ENCODE results near the gene VMO1.

VMO1 gene

DNA sequence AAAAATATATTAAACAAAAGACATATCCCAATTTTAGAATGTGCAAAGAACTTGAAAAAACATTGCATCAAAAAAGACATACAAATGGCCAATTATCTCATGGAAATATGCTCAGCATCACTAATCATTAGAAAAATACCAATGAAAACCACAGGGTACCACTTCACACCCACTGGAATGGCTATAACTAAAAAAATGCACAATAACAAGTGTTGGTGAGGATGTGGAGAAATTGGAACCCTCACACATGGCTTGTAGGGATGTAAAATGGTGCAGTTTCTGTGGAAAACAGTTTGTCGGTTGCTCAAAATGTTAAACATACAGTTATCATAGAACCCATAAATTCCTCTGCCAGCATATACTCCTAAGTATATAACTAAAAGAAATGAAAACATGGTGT is 9.0 kb upstream of the VMO1 start:
- no peak overlapping the region for H3K4me3 ChIP-seq (replicated peaks; ENCODE audit: insufficient read depth, low read length)
- H3K27me3 ChIP-seq (ENCODE audit: insufficient read depth, poor library complexity, severe bottlenecking), result no peaks in the 10 kb centered on the region
- TF ChIP-seq REST (IDR thresholded peaks at IDR 0.05; ENCODE audit: insufficient replicate concordance, low read depth), result no peak
- no peak for TF ChIP-seq GABPA (IDR thresholded peaks at IDR 0.05; ENCODE audit: low read depth)
- no peak for TF ChIP-seq SPI1 (IDR thresholded peaks at IDR 0.05; ENCODE audit: borderline replicate concordance, low read depth)
- TF ChIP-seq POLR2AphosphoS5 (IDR thresholded peaks at IDR 0.05; ENCODE audit: low read depth), result no peak
- TF ChIP-seq, protein P1, sequence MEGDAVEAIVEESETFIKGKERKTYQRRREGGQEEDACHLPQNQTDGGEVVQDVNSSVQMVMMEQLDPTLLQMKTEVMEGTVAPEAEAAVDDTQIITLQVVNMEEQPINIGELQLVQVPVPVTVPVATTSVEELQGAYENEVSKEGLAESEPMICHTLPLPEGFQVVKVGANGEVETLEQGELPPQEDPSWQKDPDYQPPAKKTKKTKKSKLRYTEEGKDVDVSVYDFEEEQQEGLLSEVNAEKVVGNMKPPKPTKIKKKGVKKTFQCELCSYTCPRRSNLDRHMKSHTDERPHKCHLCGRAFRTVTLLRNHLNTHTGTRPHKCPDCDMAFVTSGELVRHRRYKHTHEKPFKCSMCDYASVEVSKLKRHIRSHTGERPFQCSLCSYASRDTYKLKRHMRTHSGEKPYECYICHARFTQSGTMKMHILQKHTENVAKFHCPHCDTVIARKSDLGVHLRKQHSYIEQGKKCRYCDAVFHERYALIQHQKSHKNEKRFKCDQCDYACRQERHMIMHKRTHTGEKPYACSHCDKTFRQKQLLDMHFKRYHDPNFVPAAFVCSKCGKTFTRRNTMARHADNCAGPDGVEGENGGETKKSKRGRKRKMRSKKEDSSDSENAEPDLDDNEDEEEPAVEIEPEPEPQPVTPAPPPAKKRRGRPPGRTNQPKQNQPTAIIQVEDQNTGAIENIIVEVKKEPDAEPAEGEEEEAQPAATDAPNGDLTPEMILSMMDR (IDR thresholded peaks at IDR 0.05; ENCODE audit: insufficient read depth, low read length), result no peak
- DNase-seq (ENCODE audit: low read depth in 1 of 2, low spot score in 1 of 2), result no peak
- no peak overlapping the region; the same call in 1 of the 2 replicates for H3K27ac ChIP-seq (replicated peaks)

DNA sequence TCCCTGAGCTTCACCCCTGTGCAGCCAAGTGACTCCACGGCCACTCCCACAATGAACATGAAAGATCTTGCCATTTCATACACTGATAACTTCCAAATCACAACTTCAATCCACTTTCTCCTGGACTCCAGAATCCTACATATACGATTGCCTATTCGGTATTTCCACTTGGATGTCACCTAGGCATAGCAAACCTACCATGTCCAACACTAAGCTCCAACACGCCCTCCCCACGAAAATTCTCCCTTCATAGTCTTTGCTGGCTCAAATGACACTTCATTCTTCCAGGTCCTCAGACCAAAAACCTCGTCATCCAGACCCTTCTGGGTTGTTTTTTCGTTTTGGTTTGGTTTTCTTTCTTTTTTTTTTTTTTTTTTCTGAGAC is 4.5 kb upstream of the VMO1 start:
- Histone ChIP-seq H3K27ac (replicated peaks) (no peak overlapping the region), H3K4me3 (replicated peaks; ENCODE audit: insufficient read depth, low read length) (peak overlapping the region; percentile 42), H3K27me3 (ENCODE audit: insufficient read depth, poor library complexity, severe bottlenecking) (peaks cover 8% of the 10 kb centered on the region)
- DNase-seq (ENCODE audit: low read depth in 1 of 2, low spot score in 1 of 2), result no peak
- TF ChIP-seq POLR2AphosphoS5 (IDR thresholded peaks at IDR 0.05; ENCODE audit: low read depth), result no peak

DNA sequence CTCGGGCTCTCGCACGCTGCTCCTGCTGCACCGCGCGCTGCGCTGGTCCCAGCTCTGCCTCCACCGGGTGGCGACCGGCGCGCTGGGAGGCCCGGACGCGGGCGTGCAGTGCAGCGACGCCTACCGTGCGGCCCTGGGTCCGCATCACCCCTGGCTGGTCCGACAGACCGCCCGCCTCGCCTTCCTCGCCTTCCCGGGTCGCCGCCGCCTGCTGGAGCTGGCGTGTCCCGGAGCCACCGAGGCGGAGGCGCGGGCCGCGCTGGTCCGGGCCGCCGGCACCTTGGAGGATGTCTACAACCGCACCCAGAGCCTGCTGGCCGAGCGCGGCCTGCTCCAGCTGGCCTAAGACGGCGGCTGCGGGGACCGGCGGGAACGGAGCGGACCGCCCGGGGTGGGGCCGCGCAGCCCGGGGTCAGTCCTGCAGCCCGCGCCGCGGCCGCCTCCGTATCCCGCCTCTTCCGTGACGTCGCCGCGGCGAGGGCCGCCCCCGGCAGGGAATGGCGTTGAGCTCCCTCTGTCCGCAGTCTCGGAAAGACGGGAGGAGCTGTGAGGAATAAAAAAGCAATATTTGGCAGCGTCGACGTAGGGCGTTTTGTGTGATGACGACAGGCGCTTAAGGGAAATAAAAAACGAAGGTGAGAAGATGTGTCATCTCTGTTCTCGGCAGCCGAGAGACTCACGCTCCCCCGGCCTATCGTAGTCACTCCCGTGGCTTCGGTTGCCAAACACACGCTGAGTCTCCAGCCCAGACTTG is 4.0 kb upstream of the VMO1 start:
- Histone ChIP-seq H3K27me3 (ENCODE audit: insufficient read depth, poor library complexity, severe bottlenecking) (peaks cover 13% of the 10 kb centered on the region), H3K27ac (replicated peaks) (no peak overlapping the region), H3K4me3 (replicated peaks; ENCODE audit: insufficient read depth, low read length) (peak overlapping the region; percentile 42)
- peak; percentile 71 to 74 for DNase-seq (ENCODE audit: low read depth in 1 of 2, low spot score in 1 of 2)
- TF ChIP-seq POLR2AphosphoS5 (IDR thresholded peaks at IDR 0.05; ENCODE audit: low read depth) (peak; percentile 19; the same call in 1 of the 2 replicates), REST (IDR thresholded peaks at IDR 0.05; ENCODE audit: insufficient replicate concordance, low read depth) (no peak), GABPA (IDR thresholded peaks at IDR 0.05; ENCODE audit: low read depth) (no peak)
- TF ChIP-seq, protein P1 (IDR thresholded peaks at IDR 0.05; ENCODE audit: insufficient read depth, low read length), result no peak

GRCh38 chr17:4789701-4789950 is 3.5 kb upstream of the VMO1 start:
- Histone ChIP-seq H3K4me3 (replicated peaks; ENCODE audit: insufficient read depth, low read length) (peak overlapping the region; percentile 42), H3K27me3 (ENCODE audit: insufficient read depth, poor library complexity, severe bottlenecking) (peaks cover 13% of the 10 kb centered on the region), H3K27ac (replicated peaks) (no peak overlapping the region)
- TF ChIP-seq GABPA (IDR thresholded peaks at IDR 0.05; ENCODE audit: low read depth) (no peak), REST (IDR thresholded peaks at IDR 0.05; ENCODE audit: insufficient replicate concordance, low read depth) (no peak)
- no peak for DNase-seq (ENCODE audit: low read depth in 1 of 2, low spot score in 1 of 2)

Measured in HL-60 (cell line).